HG03135 (cell line): ENCODE results near the gene SLC35F1.
"Not testable (repeated sequence)": the region's sequence is repeated elsewhere in the genome, so short reads cannot be mapped to it uniquely, and the experiment has no call there.

Source experiments
- ATAC-seq: cut with Tn5 transposase; IDR thresholded peaks from one replicate; pipeline ENCODE4 v1.9.1; 2021; ENCODE audit warnings: mild to moderate bottlenecking, moderate library complexity; ENCODE audit not compliant: unreplicated experiment

Gene SLC35F1

GRCh38 chr6:117924690-117925089 is 17.6 kb downstream of the SLC35F1 start:
- no peak for ATAC-seq

GRCh38 chr6:117927866-117928265 is 20.8 kb downstream of the SLC35F1 start:
- ATAC-seq = no peak

- ATAC-seq = no peak
These were observed 21.8 kb downstream of the SLC35F1 start for GRCh38 chr6:117928833-117929232.

GRCh38 chr6:117929501-117929900 is 22.4 kb downstream of the SLC35F1 start:
- no peak for ATAC-seq

GRCh38 chr6:117930645-117931044 is 23.6 kb downstream of the SLC35F1 start:
- no peak for ATAC-seq

- no peak for ATAC-seq
These were observed 24.9 kb downstream of the SLC35F1 start for GRCh38 chr6:117932001-117932400.

GRCh38 chr6:117932676-117933075 is 25.6 kb downstream of the SLC35F1 start:
- no peak for ATAC-seq

GRCh38 chr6:117933471-117933870 is 26.4 kb downstream of the SLC35F1 start:
- no peak for ATAC-seq

- no peak for ATAC-seq
These were observed 31.4 kb downstream of the SLC35F1 start for GRCh38 chr6:117938311-117938995.

- no peak for ATAC-seq
These were observed 40.2 kb downstream of the SLC35F1 start for GRCh38 chr6:117947234-117947633.

- no peak for ATAC-seq
These were observed 44.7 kb downstream of the SLC35F1 start for GRCh38 chr6:117951783-117952182.

GRCh38 chr6:117955684-117956256 is 48.7 kb downstream of the SLC35F1 start:
- peak; percentile 60 for ATAC-seq

- ATAC-seq = no peak
These were observed 49.3 kb downstream of the SLC35F1 start for GRCh38 chr6:117956386-117956785.

GRCh38 chr6:117958536-117958935 is 51.5 kb downstream of the SLC35F1 start:
- ATAC-seq = no peak

GRCh38 chr6:117960877-117961276 is 53.8 kb downstream of the SLC35F1 start:
- ATAC-seq = no peak

- ATAC-seq = no peak
These were observed 54.2 kb downstream of the SLC35F1 start for GRCh38 chr6:117961301-117961700.

GRCh38 chr6:117965763-117966162 is 58.7 kb downstream of the SLC35F1 start:
- not testable (repeated sequence) for ATAC-seq

GRCh38 chr6:117971637-117972036 is 64.6 kb downstream of the SLC35F1 start:
- no peak for ATAC-seq

- ATAC-seq = no peak
These were observed 68.0 kb downstream of the SLC35F1 start for GRCh38 chr6:117974914-117975627.

GRCh38 chr6:117976030-117976651 is 69.1 kb downstream of the SLC35F1 start:
- ATAC-seq = no peak

GRCh38 chr6:117985916-117986315 is 78.9 kb downstream of the SLC35F1 start:
- ATAC-seq = no peak

- ATAC-seq = no peak
These were observed 79.3 kb downstream of the SLC35F1 start for GRCh38 chr6:117986396-117986795.
